HG02678 (cell line): Measurements from ENCODE around the gene LINC00305.

ENCODE experiments used
- ATAC-seq: cut with Tn5 transposase; IDR thresholded peaks from one replicate; pipeline ENCODE4 v1.9.1; 2021; ENCODE audit warnings: mild to moderate bottlenecking, moderate library complexity; ENCODE audit not compliant: unreplicated experiment

Gene LINC00305

GRCh38 chr18:64116571-64117175 lies 32.2 kb downstream of the LINC00305 start:
- ATAC-seq: no peak

GRCh38 chr18:64115881-64116280 lies 33.0 kb downstream of the LINC00305 start:
- no peak for ATAC-seq

GRCh38 chr18:64111950-64112349 lies 36.9 kb downstream of the LINC00305 start:
- no peak for ATAC-seq

- ATAC-seq: no peak
Measured at GRCh38 chr18:64110692-64111480, 38.0 kb downstream of the LINC00305 start.

- ATAC-seq: no peak
Measured at GRCh38 chr18:64103986-64104385, 44.9 kb downstream of the LINC00305 start.

- ATAC-seq: peak; percentile 65
Measured at GRCh38 chr18:64100116-64100922, 48.6 kb downstream of the LINC00305 start.

GRCh38 chr18:64099244-64099643 lies 49.6 kb downstream of the LINC00305 start:
- ATAC-seq: peak; percentile 63

GRCh38 chr18:64097497-64097896 lies 51.4 kb downstream of the LINC00305 start:
- no peak for ATAC-seq

- no peak for ATAC-seq
Measured at GRCh38 chr18:64095056-64095455, 53.8 kb downstream of the LINC00305 start.

- ATAC-seq: no peak
Measured at GRCh38 chr18:64094210-64094609, 54.7 kb downstream of the LINC00305 start.

GRCh38 chr18:64091526-64091925 lies 57.4 kb downstream of the LINC00305 start:
- ATAC-seq: peak; percentile 45

- peak; percentile 55 for ATAC-seq
Measured at GRCh38 chr18:64090876-64091275, 58.0 kb downstream of the LINC00305 start.

- ATAC-seq: no peak
Measured at GRCh38 chr18:64083916-64084315, 65.0 kb downstream of the LINC00305 start.

GRCh38 chr18:64082513-64082912 lies 66.4 kb downstream of the LINC00305 start:
- ATAC-seq: no peak

GRCh38 chr18:64082054-64082453 lies 66.8 kb downstream of the LINC00305 start:
- ATAC-seq: no peak

- no peak for ATAC-seq
Measured at GRCh38 chr18:64073971-64074370, 74.9 kb downstream of the LINC00305 start.

- ATAC-seq: no peak
Measured at GRCh38 chr18:64055019-64055418, 93.9 kb downstream of the LINC00305 start.

GRCh38 chr18:64053246-64053645 lies 95.6 kb downstream of the LINC00305 start:
- no peak for ATAC-seq

GRCh38 chr18:64052772-64053171 lies 96.1 kb downstream of the LINC00305 start:
- no peak for ATAC-seq

- no peak for ATAC-seq
Measured at GRCh38 chr18:64044616-64045015, 104.3 kb downstream of the LINC00305 start.

GRCh38 chr18:64042728-64043358 lies 106.0 kb downstream of the LINC00305 start:
- no peak for ATAC-seq
